Measurements from ENCODE around the gene CDKN2A. TPM values are rescaled to one million over a fixed set of nuclear protein-coding genes. Genes with fewer than 3 reads are reported as not detected.

Gene CDKN2A
- total RNA-seq, 1 donor from 2014 or later = 6.3 TPM

DNA sequence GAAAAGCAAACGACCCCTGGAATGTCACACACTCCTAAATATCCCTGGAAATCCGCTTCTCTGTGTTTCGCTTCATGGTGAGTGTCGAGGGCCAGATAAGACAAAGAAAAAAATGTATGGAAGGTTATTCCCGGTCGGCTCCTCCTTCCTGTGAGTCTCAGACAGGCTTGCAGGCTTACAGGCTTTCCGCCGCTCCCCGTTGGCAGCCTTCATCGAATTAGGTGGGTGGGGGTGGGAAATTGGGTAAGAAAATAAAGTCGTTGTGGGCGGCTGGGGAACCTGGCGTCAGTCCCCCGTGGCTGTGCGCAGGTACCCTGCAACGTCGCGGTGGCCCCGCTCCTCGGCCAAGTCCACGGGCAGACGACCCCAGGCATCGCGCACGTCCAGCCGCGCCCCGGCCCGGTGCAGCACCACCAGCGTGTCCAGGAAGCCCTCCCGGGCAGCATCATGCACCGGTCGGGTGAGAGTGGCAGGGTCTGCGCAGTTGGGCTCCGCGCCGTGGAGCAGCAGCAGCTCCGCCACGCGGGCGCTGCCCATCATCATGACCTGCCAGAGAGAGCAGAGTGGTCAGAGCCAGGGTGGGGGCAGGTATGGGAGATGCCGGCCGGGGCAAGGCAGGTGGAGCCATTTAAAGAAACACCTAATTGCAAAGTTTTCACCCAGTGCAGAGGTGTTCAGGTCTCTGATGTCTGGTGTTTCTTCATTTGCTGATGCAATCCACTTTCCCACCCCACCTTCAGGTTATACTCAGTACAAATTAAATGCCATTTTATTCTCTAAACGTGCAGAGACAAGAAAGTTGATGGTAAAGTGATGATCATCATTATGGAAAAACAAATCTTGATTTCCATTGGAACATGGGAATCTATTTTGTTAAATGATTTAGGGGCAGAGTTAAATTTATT, 11.8 kb upstream of the CDKN2A start:
- peak in 1 of 2 donors; percentile 32 for DNase-seq (ENCODE audit: low read depth in 2 of 2)

- peak in 1 of 2 donors; percentile 43 for DNase-seq (ENCODE audit: low read depth in 2 of 2)
These were observed 11.0 kb upstream of the CDKN2A start for GRCh38 chr9:22005021-22005701.

GRCh38 chr9:22002038-22002437, 7.8 kb upstream of the CDKN2A start:
- no peak for DNase-seq (ENCODE audit: low read depth in 2 of 2)

- DNase-seq (ENCODE audit: low read depth in 2 of 2) = no peak
These were observed 3.8 kb upstream of the CDKN2A start for GRCh38 chr9:21998026-21998425.

GRCh38 chr9:21997480-21997879, 3.3 kb upstream of the CDKN2A start:
- DNase-seq (ENCODE audit: low read depth in 2 of 2) = no peak

DNA sequence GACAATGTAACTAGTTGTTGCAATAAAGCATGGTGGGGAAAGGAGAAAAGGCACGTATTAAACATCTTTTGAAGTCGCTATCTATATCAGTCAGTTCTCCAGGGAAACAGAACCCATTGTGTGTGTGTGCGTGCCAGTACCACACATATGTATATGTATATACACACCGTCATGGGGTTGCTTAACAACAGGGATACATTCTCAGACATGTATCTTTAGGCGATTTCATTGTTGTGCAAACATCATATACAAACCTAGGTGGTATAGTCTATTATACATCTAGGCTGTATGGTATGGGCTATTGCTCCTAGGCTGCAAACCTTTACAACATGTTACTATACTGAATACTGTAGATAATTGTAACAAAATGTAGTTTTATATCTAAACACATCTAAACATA, 2.7 kb upstream of the CDKN2A start:
- no peak for DNase-seq (ENCODE audit: low read depth in 2 of 2)

- DNase-seq (ENCODE audit: low read depth in 2 of 2) = no peak
These were observed 2.2 kb upstream of the CDKN2A start for GRCh38 chr9:21996438-21996837.

- DNase-seq (ENCODE audit: low read depth in 2 of 2) = peak in 1 of 2 donors; percentile 66
These were observed 1.6 kb upstream of the CDKN2A start for GRCh38 chr9:21995666-21996398.

DNA sequence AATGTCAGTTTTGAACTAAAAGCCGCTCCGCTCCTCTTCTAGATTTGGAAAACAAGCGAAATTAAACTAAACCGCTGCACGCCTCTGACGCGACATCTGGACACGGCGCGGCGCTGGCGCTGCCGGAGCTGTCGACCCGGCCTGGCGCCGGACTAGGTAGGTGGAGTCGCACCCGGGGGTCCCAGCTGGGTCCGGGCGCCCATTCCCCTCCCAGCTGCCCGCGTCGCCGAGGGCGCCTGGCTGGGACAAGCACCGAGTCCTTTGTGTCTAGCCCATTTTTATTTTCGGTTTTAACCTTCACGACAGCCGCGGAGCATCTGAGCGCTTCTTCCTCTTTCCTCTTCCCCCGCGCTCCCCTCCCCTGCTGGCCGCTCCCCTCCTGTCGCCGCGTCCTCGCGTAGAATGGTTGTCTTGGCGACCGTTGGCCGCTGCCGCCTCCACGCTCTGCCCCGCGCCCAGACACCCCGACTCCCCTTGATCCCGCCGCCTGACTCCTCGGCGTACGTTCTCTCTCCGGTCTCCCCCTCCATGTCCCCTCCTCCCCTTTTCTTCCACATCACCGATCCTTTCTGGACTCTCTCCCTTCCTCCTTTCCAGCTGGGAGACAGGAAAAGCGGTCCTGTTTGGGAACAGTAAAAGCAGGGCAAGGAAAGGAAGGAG, 944 bp upstream of the CDKN2A start:
- DNase-seq (ENCODE audit: low read depth in 2 of 2) = peak; percentile 47 to 79

- DNase-seq (ENCODE audit: low read depth in 2 of 2) = peak; percentile 58 to 90
These were observed 389 bp upstream of the CDKN2A start, which contains the start of gene CDKN2B-AS1 for GRCh38 chr9:21994556-21995005. TSS of gene CDKN2B-AS1 (plus strand) at chr9:21994791.

- no peak for DNase-seq (ENCODE audit: low read depth in 2 of 2)
These were observed 1.2 kb downstream of the CDKN2A start for GRCh38 chr9:21993007-21993406.

GRCh38 chr9:21991072-21991959, 2.9 kb downstream of the CDKN2A start:
- no peak for DNase-seq (ENCODE audit: low read depth in 2 of 2)

- no peak for DNase-seq (ENCODE audit: low read depth in 2 of 2)
These were observed 4.6 kb downstream of the CDKN2A start for GRCh38 chr9:21989440-21990189.

DNA sequence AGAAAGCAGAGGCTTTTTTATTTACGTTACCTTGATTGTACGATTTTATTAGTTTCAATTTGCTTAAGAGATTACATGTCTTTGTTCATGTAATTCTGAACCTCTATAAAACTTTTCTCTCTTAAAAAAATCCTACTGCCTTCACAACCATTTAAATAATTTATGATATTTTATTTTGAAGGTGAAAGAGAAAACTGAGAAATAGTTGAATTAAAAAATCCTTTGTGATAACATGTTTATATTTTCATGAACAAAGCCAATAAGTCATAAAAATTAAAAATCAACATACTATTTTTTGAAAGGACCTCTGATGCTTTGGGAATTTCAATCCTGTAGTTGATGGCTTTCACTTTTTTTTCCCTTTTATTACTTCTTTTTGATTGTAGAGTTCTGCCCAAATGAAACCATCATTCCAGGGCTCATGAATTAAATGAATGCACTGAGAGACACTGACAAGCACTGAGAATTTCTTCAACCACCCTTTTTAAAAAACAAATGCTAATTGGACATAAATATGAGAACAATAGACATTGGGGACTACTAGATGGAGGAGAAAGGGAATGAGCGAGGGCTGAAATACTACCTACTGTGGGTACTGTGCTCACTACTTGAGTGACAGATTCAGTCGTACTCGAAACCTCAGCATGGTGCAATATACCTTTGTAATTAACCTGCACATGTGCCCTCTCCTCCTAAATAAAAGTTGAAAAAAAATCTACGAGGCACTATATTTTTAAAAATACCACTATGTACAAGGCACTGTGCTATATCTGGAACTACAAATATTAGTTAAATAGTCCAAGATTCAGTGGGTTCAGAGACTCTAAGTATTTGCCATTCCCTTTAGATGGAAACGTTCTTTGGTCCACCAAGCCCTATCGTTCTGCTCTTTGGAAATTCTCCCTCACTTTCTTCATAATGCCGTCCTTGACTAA, 5.9 kb downstream of the CDKN2A start:
- no peak for DNase-seq (ENCODE audit: low read depth in 2 of 2)

- no peak for DNase-seq (ENCODE audit: low read depth in 2 of 2)
These were observed 8.1 kb downstream of the CDKN2A start for GRCh38 chr9:21985964-21986667.

- DNase-seq (ENCODE audit: low read depth in 2 of 2) = no peak
These were observed 10.1 kb downstream of the CDKN2A start for GRCh38 chr9:21984101-21984500.

DNA sequence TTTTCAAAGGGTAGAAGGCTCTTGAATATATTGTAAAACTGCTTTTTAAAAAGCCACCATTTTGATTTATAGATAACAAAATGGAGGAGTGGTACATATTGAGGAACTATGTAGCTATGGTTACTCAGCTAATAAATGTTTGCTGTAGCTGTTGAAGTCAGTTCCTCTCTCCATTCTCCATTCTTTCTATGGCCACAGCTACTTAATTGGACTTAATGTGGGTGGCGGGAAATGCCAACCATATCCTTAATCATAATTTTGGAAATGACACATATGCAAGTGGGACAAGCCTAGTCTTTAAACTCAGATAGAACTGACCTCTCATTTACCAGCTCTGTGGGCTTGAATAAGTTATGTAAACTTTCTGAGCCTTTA, 10.6 kb downstream of the CDKN2A start:
- no peak for DNase-seq (ENCODE audit: low read depth in 2 of 2)
